Hematopoietic multipotent progenitor cell treated with erythropoietin and hydrocortisone succinate and interleukin-3 and kit ligand, for 15 days (in vitro differentiated cells): ENCODE data around the gene SSTR5.
"Not testable (repeated sequence)": the region's sequence is repeated elsewhere in the genome, so short reads cannot be mapped to it uniquely, and the experiment has no call there.

Source experiments
- DNase-seq: peaks from one replicate; pipeline ENCODE4 v3.0.0-alpha.2; 2015; ENCODE audit warnings: low spot score

Gene SSTR5

GRCh38 chr16:1092685-1093283 lies 20.2 kb downstream of the SSTR5 start:
- not testable (repeated sequence) for DNase-seq

- DNase-seq = no peak
These were observed 21.0 kb downstream of the SSTR5 start for GRCh38 chr16:1093284-1094123.

GRCh38 chr16:1094124-1094479 lies 21.6 kb downstream of the SSTR5 start:
- DNase-seq = no peak

GRCh38 chr16:1094601-1095449 lies 22.3 kb downstream of the SSTR5 start:
- DNase-seq = no peak

GRCh38 chr16:1095450-1096168 lies 23.1 kb downstream of the SSTR5 start:
- DNase-seq = no peak

- no peak for DNase-seq
These were observed 23.9 kb downstream of the SSTR5 start, which contains the start of gene C1QTNF8 for GRCh38 chr16:1096169-1097082. Gene C1QTNF8 (minus strand): TSS chr16:1096244. CDS start chr16:1094922, 1,322 bp downstream.

GRCh38 chr16:1097156-1097555 lies 24.6 kb downstream of the SSTR5 start:
- no peak for DNase-seq

- DNase-seq = no peak
These were observed 25.3 kb downstream of the SSTR5 start for GRCh38 chr16:1097800-1098199.

- no peak for DNase-seq
These were observed 25.9 kb downstream of the SSTR5 start for GRCh38 chr16:1098266-1098991.

- DNase-seq = no peak
These were observed 26.9 kb downstream of the SSTR5 start for GRCh38 chr16:1099189-1100083.

GRCh38 chr16:1100084-1100800 lies 27.7 kb downstream of the SSTR5 start:
- no peak for DNase-seq

- no peak for DNase-seq
These were observed 28.6 kb downstream of the SSTR5 start for GRCh38 chr16:1101133-1101532.

- DNase-seq = no peak
These were observed 29.2 kb downstream of the SSTR5 start for GRCh38 chr16:1101573-1102332.

GRCh38 chr16:1102333-1102700 lies 29.8 kb downstream of the SSTR5 start:
- no peak for DNase-seq

GRCh38 chr16:1102921-1103635 lies 30.5 kb downstream of the SSTR5 start:
- peak; percentile 55 for DNase-seq

- DNase-seq = no peak
These were observed 31.1 kb downstream of the SSTR5 start for GRCh38 chr16:1103636-1103980.
